Stimulated activated CD8-positive, alpha-beta memory T cell treated with anti-CD3 and anti-CD28 coated beads, Interleukin-15, amount 100 ng/mL, for 4 hours (primary cell): ENCODE results near the gene LY6G5B.

Experiments
- DNase-seq, 2 donors: peaks; one replicate each; pipeline ENCODE4 v3.0.0-alpha.2; 2020; ENCODE audit warnings: low read depth in 2 of 2

Gene LY6G5B

DNA sequence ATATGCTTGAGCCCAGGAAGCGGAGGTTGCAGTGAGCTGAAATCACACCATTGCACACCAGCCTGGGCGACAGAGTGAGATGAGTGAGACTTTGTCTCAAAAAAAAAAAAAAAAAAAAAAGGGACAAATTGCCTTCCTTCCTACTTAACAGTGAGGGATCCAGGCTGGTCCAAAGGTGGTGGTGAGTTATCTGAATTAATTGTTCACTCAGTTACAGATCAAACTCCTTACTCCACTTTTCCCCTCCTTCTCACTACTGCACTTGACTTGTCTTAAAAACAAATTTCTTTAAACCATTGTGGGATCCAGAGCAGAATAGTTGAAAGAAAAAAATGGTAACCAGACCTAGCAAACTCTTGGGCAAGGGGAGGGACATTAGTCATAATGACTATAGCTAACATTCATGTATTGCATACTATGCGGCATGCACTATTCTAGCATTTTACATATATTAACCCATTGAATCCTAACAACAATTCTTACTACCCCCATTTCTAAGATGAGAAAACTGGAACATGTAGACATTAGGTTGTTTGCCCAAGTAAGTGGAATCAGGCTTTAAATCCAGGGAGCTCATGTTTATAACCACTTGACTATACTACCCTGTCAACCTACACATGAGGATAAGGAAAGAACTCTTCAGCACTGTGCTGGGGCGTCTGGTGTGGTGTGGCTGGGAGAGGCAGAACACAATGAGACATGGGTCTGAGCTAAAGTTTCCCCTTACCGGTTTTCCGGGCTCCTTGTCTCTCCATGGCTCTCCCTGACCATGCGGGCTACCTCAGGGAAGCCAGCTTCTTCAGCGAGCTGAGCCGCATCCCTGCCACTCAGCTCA lies 6.4 kb upstream of the LY6G5B start:
- no peak for DNase-seq

DNA sequence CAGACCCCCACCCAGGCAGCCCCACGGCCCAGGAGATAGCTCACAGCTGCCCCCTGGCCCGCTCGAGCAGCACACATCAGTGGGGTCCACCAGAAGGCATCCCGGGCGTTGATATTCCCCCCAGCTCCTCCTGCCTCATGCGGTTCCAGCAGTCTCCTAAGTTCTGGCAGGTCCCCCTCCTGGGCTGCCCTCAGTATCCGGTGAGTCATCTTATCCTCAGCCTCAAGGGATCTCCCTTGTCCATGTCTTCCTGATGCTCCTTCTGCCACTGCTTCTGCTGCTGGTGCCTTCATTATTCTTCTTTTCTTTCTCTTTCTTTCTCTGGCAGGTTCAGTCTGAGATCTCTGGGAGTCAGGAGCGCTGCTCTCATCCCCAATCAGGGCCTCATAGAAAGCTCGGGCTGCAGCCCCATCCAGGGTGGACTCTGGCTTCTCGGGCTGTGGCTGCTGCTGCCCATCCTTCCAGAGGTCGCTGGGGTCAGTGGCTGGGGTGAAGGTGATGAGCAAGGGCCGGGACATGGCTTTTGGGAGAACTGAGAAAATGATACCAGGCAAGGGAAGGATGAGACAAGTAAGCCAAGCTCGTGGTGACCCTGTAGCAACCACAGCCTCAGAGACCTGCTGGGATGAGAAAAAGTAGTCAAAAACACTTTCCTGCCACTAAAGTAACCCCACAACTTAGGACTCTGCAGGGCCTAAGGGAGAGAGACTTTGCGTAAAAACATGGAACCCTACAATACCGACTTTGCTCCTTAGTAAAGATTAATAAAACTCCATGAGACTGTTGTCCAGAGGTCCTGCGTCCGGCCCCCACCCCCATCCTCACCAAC lies 5.6 kb upstream of the LY6G5B start:
- no peak for DNase-seq

DNA sequence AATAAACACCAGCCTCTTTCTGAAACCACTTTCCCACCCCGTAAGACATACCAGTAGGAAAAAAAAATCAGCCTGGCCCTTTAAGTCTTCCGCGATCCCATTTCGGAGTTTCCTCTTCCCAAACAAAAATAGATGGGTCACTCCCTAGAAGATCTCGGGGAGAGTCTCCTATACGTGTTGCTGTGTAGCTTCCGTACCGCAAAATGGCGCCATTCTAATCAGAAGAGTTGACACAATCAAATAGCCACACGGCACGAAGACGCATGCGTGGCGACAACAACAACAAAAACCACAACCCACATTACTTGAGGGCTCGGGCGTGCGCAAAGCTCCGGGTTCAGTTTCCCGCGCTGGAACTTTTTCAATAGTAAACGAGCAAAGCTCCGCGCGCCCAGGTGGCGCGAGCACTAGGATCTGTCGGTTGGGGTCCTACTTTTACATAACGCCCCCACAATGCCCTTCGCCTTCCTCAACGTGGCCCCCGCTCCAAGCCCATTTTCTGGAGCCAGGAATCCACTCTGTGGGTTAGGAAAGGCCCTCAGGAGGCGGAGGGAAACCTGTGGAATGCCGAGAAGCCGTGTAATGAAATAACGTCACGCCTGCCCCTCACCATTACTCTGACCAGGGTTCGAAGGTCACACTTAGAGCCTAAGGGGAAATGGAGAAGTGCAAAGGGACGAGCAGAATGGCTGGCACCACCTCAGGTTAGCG lies 4.8 kb upstream of the LY6G5B start, which contains the start of gene GPANK1:
Gene GPANK1 (minus strand): TSS at position 208 of the 711 bp plus-strand sequence. CDS start 519 bp downstream, outside the sequence.
- DNase-seq, result peak; percentile 72 to 81

DNA sequence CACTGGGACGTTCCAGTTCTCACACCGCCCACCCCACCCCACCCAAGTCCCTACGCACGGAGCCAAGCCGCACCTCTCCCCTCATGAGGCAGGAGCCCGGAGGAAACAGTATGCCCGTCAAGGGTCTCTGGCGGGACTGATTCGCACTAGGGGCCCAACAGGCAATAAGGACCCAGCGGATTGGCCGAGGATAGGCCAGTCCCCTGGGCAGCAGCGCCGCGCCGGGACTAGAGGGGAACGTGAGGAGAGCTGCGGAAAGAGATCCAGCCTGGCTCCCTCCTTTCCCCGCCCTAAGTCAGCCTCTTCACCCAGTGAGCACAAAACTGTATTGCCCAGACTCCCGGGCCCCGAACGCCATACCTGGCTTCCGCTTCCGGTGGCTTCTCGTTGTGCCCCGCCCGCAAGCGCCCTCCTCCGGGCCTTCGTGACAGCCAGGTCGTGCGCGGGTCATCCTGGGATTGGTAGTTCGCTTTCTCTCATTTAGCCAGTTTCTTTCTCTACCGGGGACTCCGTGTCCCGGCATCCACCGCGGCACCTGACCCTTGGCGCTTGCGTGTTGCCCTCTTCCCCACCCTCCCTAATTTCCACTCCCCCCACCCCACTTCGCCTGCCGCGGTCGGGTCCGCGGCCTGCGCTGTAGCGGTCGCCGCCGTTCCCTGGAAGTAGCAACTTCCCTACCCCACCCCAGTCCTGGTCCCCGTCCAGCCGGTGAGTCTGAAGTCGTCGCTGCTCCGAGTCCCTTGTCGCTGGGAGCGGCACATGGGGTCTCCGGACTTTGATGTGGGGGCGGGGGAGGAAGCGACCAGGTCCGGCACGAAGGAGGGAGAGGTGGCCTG lies 4.1 kb upstream of the LY6G5B start, which contains the start of gene CSNK2B:
Gene CSNK2B (plus strand): TSS at position 580 of the 836 bp plus-strand sequence. CDS start 752 bp downstream, outside the sequence.
- DNase-seq, result peak; percentile 95 to 98

DNA sequence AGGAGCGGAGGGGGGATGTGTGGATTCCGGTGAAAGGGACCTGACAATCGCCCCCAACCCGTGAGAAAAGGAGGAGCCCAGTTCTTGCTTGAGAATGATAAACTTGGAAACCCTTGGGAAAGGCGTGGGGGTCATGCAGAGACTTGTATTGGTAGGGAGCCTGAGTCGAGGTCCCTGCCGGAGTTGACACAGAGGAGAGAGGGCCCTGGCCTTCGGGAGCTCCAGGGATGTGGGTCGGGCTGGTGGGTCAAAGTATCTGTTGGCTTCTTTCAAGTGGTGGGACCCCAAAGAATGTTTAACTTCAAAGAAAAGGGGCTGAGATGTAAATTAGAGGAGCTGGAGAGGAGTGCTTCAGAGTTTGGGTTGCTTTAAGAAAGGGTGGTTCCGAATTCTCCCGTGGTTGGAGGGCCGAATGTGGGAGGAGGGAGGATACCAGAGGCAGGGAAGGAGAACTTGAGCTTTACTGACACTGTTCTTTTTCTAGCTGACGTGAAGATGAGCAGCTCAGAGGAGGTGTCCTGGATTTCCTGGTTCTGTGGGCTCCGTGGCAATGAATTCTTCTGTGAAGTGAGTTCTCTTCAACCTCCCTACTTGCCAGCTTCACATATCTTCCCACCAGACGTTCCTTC lies 3.3 kb upstream of the LY6G5B start:
- no peak for DNase-seq

DNA sequence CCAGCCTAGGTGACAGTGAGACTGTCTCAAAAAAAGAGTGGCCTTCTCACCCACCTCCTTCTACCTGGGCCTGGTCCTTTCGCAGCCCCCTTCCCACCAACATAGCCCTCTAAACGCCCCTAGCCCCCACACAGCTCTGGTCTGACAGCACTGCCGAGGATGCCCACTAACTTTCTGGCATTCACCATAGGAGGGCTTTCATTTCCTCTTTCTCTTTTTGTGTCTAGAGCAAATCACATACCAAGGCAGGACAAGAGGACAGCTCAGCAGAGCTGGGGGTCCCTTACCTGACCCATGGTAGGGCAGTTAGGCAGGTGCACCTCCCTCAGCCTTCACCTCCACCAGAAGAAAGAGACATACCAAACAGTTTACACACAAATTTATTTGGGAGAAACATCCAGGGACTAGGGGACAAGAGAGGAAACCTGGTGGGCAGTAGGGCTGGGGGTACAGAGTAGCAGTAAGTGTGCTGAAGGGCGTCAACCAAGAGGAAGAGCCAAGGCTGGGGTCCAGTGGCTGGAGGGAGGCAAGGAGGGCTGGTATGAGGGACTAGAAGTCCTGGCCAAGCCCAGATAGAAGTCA lies 6.6 kb downstream of the LY6G5B start:
- no peak for DNase-seq

DNA sequence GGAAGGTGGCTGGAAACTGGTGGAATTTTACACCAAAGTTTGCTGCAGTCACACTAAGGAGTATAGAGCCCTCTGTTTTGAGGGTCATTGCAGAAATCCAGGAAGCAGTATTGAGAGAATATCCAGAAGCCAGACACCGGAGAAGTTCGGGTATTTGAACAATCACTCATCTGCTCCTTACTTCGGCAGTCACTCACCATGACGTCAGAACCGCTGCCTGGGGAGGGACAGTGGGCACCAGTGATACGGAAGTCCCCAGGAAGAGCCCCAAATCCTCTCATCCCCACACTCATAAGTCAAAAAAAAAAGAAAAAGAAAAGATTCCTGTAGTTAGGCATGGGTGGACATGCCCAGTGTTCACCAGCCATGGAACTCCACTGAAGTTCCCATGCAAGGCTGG lies 7.1 kb downstream of the LY6G5B start:
- DNase-seq, result no peak

DNA sequence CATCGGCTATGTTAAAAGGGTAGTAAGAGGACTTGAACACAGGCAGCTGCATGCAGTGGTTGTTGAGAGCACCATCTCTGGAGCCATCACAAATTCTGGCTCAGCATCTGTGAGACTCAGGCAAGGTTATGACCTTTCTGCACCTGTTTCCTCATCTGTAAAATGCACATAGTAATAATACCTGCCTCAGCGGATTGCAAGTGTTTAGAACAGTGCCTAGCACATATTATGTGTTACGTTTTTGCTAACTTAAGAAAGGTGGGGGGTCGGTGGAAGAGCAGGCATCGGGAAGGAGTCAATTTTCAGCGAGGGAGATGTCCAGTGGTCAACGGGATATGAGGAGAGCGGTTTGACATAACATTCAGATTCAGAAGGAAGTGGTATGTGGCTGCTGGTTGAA lies 8.2 kb downstream of the LY6G5B start:
- DNase-seq, result no peak

DNA sequence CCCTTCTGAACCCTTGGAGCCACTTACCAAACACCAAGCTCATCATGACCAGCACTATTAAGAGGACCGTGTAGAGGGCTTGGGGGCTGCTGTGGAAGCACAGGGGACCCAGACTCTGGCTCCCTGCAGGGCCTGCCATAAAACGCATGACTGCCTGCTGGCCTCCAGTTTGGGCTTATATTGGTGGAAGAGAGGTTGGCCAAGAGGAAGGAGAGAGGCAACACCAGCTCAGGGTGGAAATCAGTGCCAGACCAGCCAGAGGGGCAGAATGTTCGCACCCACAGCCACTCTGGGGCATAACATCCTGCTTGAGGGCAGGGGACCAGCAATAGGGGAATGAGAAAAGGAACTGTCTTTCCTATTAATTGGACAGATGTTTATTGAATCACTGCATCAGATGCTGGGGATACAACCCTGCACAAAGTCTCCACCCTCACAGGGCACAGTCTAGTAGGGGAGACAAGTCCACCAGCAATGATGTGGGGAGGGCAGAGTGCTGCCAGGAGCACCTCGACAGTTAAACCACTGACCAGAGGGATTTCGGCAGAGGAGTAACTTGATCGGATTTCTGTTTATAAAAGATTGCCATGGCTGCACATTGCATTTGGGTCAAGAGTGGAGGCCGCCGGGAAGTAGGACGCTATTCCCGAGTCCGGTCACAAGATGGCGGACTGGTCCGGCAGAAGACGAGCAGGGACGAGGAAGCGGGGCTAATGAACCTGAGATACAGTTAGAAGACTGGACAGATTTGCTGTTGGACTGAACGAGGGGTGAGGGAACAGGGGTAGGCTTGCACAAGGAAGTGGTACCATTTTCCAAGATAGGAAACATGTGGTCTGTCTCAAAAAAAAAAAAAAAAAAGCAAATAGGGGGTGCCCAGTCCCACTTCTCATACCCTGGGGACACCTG lies 10.7 kb downstream of the LY6G5B start, which contains the start of gene LY6G5C:
Gene LY6G5C (minus strand): TSS at position 842 of the 909 bp plus-strand sequence. CDS start 694 bp downstream, at position 148.
- DNase-seq, result peak; percentile 21 to 39

DNA sequence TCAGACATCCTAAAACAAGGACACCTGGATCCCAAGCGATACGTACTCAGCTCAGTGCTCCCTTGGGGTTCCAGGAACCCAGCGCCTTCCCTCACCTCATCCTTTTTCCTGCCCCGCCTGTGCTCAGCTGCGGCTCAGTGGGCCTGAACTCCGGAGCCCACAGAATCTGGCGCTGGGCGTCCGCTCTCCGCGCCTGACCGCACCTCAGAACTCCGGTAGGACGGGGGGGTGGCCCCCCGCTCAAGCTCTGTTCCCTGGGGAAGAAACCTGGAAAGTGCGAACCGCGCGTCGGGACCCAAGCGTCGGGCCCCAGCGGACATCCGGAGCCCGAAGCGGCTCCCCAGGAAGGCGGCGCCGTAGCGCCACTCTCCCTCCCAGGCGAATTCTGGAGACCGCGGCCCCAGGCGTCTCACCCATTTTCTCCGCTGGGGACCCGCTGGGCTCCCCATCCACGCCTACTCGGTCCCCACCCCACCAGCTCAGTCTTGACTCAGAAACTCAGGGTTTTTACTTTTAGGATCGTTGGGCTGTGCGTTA lies 11.4 kb downstream of the LY6G5B start:
- peak in 1 of 2 donors; percentile 17 for DNase-seq

DNA sequence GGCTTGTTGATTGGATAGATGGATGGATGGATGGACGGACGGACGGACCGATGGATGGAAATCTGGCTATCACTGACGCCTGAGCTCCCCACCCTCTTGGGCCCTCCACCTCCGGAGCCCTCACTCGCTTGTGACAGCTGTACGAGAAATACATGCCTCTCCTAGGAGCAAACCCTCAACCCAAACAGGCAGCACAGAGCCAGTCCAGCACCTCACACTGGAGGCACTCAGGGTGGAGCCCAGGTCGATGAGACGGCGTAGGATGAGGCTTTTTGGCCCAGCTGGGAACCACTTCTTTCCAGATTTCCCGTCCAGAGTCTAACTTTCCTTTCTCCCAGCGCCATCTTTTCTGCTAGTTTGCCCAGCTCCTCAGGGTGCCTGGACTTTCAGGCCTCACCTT lies 13.8 kb downstream of the LY6G5B start:
- DNase-seq, result no peak

DNA sequence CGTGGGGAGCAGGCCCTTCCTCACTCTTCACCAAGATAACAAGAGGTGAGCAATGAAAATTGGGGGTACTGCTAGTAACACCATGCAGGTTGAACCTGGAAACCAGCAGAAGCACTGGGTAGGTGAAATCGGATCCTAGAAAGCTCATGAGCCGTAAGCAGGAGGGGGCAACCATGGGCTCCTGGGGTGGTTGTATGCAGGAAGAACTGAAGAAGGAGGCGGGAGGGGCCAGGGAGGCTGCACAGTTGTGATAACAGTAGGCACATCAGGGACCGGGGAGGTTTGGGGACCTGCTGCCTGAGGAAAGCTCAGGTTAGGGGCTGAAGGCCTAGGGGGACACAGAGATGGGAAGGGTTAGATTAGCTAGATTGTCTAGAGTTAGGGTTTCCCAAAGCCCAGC lies 16.7 kb downstream of the LY6G5B start:
- DNase-seq, result no peak

DNA sequence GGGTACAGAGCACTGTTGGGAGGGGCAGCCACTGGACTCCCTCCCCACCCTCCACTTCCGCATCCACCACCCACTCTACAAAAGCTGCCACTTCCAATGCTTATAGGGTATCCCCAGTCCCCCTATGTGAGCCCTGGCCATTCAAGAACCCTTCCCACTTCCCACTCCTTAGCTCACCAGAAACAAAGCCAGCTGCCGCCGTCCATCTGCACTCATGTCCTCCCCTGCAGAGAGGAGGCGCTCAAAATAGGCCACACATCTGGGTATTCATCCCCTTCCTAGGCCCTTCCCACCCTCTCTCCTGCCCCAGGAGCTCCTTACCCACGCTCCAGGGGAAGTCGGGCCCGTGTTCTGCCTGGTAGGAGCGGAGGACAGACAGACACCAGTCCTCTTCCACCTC lies 17.5 kb downstream of the LY6G5B start:
- no peak for DNase-seq

DNA sequence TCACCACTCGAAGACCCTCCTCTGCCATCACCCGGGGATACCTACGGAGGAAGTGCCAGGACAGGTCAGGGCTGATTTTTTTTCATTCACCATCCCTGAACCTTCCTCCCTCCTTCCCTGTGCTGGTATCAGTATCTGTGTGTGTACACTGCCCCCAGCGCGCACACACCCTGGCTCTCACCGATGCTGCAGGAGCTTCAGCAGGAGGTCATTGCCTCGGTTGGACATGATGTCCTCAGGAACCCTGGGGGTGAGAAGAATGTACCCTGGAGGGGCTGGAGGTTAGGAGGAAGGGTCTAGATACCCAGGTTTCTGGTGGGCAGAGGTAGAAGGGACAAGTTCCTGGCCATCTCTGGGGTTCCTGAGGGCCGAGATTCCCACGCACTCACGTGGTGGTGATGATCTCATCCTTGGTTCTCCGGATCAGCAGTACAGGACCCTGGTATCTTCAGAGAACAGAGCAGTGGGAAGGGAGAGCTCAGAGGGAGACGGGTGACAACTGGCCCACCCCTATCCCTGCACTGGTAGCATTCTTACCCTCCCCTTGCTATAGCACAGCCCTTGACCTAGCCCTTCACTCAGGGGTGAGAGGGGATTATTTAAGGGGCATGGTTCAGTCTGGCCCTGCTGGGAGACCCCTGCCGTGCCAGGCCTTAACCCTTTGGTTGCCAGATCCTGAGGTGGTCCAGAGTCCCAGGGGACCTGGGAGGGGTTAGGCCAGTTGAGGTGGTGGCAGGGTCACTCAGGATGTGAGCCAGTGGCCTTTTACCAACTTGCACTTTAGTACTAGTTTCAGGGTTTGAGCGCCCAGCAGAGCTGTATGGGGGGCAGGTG lies 18.3 kb downstream of the LY6G5B start:
- no peak for DNase-seq

DNA sequence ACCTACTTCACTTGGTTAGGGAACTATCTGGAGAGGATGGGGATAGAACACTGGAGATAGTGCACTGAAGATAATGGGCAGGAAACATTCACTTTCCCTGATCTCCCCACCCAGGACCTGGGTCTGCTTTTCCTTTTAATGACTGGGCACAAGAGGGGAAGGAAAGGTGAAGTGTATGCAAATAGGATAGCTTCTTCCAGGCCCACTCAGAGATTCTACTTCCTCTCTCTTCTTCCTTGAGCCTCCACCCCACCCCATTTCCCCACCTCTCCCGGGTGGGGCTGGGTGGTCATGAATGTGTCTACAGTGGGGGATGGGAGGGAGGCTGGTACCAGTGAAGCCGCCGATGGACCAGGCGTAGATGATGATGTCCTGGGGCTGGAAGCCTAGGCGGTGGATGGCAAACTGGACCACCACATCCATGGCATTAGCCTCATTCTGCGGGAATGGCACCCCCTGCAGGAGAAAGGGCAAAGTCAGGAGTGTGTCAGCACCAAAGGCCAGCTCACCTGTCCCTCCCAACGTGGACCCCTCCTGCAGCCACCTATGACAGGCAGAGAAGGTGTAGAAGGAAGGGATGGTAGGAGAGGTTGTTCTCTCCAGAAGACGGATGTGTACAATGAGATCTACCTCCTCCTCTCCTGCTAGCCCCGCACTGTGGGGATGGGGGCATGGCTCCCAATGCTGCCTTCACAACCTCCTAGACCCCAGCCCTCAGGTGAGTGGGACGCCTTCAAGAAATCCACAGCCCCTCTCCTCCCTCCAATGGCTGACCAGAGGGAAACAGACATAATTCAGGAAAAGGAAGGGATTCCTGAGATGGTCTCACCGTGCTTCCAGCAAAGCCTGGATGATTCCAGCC lies 19.7 kb downstream of the LY6G5B start:
- DNase-seq, result no peak

DNA sequence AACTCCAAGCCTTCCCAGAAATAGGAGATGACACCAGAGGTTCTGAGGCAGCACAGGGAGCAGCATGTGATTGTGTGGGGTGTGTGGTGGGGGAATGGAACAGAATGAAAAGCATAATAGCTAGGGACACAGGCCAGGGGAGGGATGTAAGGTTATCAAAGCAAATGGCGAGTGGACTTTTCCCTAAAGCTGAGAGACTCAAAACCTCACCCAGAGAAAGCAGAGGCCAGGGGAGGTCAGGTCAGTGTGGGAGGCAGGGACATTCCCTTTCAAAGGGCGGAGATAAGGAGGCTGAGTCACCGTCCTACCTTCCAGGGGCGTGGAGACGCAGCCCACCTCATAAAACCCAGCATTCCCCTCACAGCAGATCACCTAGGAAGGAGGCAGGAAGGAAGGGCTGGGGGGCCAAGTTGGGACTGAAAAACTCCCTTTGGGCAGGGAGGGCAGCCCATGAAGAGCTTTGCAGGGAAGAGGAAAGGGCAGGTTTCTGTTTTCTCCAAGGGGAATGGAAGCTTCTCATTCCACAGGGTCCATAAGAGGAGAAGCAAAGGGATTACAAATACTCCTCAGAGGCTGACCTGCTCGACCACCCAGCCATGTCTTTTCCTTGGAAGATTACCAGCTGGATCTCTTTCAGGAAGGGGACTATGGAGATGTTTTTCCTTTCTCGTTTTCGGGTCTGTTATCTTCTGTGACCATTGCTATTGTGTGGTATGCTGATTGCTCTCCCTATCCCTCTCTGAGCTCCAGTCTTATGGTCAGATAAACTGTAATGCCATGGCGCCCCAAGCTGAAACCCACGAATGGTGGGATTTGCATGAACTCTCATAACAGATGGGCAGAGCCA lies 20.7 kb downstream of the LY6G5B start:
- no peak for DNase-seq
